ENCODE results near the gene GANAB.
"Not testable (repeated sequence)": the region's sequence is repeated elsewhere in the genome, so short reads cannot be mapped to it uniquely, and the experiment has no call there.

The GANAB gene

DNA sequence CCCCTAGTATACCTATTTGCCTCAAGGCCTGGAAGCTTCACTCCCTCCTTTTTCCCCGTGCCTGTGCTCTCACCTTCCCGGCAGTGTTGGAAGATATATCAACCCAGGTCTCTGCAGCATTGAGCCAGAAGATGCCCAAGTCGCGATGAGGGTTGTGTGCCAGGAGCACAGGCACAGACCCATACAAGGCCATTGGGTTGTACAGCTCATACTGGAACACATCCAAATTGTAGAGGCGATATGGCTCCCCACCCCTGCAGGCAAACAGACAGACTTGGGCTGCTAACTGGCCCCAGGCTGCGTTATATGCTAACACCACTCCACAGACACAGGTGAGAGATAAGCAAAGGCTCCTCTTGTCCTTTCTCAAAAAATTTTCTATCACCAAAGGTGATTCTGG, 13.9 kb downstream of the GANAB start:
- Histone ChIP-seq H3K27me3 (ENCODE audit: insufficient read depth, insufficient read length) (no peaks in the 10 kb centered on the region), H3K36me3 (ENCODE audit: insufficient read depth, insufficient read length, low read length) (peaks cover 94% of the 10 kb centered on the region), H3K4me1 (ENCODE audit: insufficient read depth, insufficient read length) (peaks cover 3% of the 10 kb centered on the region), H3K9me3 (ENCODE audit: insufficient read depth, low read length) (no peaks in the 10 kb centered on the region), H3K4me3 (ENCODE audit: insufficient read length, low read depth) (no peak overlapping the region), H3K9ac (ENCODE audit: insufficient read length, low read depth) (no peak overlapping the region)
- no peak for TF ChIP-seq SUZ12 (IDR thresholded peaks at IDR 0.05; ENCODE audit: extremely low read depth, insufficient read depth, insufficient read length)
- no peak for DNase-seq (ENCODE audit: low read depth, low spot score)

DNA sequence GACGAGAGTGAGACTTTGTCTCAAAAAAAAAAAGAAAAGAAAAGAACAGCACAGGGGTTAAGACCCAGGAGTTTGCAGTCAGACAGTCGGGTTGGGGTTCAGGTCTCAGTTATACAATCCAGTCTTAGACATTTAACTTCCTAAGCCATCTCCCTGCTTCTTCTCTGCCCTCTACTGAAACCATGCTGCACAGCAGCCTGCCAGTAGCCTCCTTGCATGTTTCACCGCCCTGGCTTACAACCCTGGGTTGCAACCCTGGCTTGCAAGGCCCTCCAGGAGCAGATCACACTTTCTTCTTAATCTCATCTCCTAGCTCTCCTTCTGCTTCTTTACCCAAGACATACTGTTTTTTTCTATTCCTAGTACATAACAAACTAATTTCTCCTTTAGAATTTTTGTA, 18.7 kb downstream of the GANAB start:
- TF ChIP-seq YY1 (IDR thresholded peaks at IDR 0.05; ENCODE audit: insufficient read depth, insufficient read length): no peak
- TF ChIP-seq SUZ12 (IDR thresholded peaks at IDR 0.05; ENCODE audit: extremely low read depth, insufficient read depth, insufficient read length): no peak
- TF ChIP-seq ZNF274 (IDR thresholded peaks at IDR 0.05; ENCODE audit: low read depth, low read length): no peak
- Histone ChIP-seq H3K4me3 (ENCODE audit: insufficient read length, low read depth) (no peak overlapping the region), H3K9me3 (ENCODE audit: insufficient read depth, low read length) (no peaks in the 10 kb centered on the region), H3K36me3 (ENCODE audit: insufficient read depth, insufficient read length, low read length) (peaks cover 87% of the 10 kb centered on the region), H3K27me3 (ENCODE audit: insufficient read depth, insufficient read length) (no peaks in the 10 kb centered on the region), H3K9ac (ENCODE audit: insufficient read length, low read depth) (no peak overlapping the region), H3K4me1 (ENCODE audit: insufficient read depth, insufficient read length) (no peaks in the 10 kb centered on the region)
- DNase-seq (ENCODE audit: low read depth, low spot score): no peak

DNA sequence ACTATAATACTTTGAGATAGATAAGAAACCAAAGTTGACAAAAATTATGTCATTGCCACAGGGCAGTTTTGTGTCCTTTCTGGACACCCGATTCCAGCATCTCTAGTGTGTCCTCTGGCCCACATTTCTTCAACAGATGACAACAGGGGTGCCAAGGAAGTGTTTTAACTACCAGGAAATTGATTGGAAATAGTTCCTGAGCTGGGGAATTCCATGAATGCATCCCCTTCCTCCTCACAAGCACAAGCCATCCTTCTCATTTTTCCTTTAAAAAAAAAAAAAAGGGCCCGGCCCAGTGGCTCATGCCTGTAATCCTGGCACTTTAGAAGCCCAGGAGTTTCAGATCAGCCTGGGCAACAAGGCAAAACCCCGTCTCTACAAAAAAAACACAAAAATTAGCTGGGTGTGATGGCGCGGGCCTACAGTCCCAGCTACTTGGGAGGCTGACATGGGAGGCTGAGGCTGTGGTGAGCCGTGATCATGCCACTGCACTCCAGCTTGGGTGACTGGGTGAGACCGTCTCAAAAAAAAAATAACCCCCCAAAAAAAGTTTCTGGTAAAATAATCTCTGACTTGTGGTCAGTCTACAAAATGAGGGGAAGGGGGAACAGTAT, 23.8 kb downstream of the GANAB start:
- Histone ChIP-seq H3K4me3 (ENCODE audit: insufficient read length, low read depth) (no peak overlapping the region), H3K27me3 (ENCODE audit: insufficient read depth, insufficient read length) (no peaks in the 10 kb centered on the region), H3K36me3 (ENCODE audit: insufficient read depth, insufficient read length, low read length) (peaks cover 46% of the 10 kb centered on the region), H3K4me1 (ENCODE audit: insufficient read depth, insufficient read length) (no peaks in the 10 kb centered on the region), H3K9me3 (ENCODE audit: insufficient read depth, low read length) (no peaks in the 10 kb centered on the region), H3K9ac (ENCODE audit: insufficient read length, low read depth) (no peak overlapping the region)
- DNase-seq (ENCODE audit: low read depth, low spot score): no peak
- no peak for TF ChIP-seq YY1 (IDR thresholded peaks at IDR 0.05; ENCODE audit: insufficient read depth, insufficient read length)
- TF ChIP-seq ZNF274 (IDR thresholded peaks at IDR 0.05; ENCODE audit: low read depth, low read length): no peak
- TF ChIP-seq SUZ12 (IDR thresholded peaks at IDR 0.05; ENCODE audit: extremely low read depth, insufficient read depth, insufficient read length): no peak

DNA sequence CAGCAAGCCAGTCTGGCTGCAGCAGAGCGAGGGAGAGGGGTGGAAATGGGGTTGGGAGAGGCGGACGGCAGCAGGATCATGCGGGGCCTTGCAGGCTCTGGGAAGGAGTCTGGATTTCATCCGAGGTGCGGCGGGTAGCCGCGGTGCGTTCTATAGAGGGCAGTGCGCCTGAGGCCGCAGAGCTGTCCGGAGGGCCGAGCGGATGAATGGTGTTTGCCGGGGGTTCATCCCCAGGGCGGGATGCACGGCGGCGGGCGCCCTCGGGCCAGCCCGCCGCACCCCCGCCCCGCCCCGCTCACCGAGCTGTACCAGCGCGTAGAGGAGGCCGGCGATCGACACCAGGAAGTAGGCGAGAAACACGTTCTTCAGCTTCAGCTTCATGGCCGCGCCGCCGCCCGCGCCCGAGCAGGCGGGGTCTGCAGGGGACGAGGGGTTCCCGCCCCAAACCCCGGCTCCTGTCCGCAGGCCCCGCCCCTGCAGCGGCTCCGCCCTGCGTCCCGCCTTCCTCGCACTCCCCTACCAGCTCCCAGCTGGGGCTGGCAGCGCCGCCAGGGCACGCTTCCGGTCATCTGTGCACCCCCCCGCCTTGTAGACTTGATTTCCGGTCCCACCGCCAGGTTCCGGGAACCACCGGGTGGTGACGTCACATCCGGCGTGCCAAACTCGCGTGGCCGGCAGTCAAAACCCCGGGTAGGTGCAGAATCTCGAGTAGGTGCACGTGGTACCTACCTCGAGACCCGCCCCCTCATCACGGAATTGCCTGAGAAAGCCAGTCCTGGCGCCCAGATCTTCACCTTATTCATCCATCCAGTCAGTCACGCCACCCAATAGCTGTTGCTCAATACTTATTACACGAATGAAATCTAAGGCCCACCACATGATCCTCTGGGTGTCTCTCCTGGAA, 24.6 kb downstream of the GANAB start, which contains the start of gene B3GAT3:
TSS of gene B3GAT3 (minus strand) at position 420 of the 904 bp plus-strand sequence. CDS start at position 381, 39 bp downstream.
- Histone ChIP-seq H3K9ac (ENCODE audit: insufficient read length, low read depth) (peak within 1 kb of the TSS; percentile 94), H3K36me3 (ENCODE audit: insufficient read depth, insufficient read length, low read length) (peaks cover 45% of the 10 kb centered on the region), H3K4me1 (ENCODE audit: insufficient read depth, insufficient read length) (no peaks in the 10 kb centered on the region), H3K9me3 (ENCODE audit: insufficient read depth, low read length) (no peaks in the 10 kb centered on the region), H3K27me3 (ENCODE audit: insufficient read depth, insufficient read length) (no peaks in the 10 kb centered on the region), H3K4me3 (ENCODE audit: insufficient read length, low read depth) (peak within 1 kb of the TSS; percentile 81)
- TF ChIP-seq SUZ12 (IDR thresholded peaks at IDR 0.05; ENCODE audit: extremely low read depth, insufficient read depth, insufficient read length): no peak
- TF ChIP-seq YY1 (IDR thresholded peaks at IDR 0.05; ENCODE audit: insufficient read depth, insufficient read length): no peak
- no peak for TF ChIP-seq ZNF274 (IDR thresholded peaks at IDR 0.05; ENCODE audit: low read depth, low read length)
- DNase-seq (ENCODE audit: low read depth, low spot score): peak; percentile 95

DNA sequence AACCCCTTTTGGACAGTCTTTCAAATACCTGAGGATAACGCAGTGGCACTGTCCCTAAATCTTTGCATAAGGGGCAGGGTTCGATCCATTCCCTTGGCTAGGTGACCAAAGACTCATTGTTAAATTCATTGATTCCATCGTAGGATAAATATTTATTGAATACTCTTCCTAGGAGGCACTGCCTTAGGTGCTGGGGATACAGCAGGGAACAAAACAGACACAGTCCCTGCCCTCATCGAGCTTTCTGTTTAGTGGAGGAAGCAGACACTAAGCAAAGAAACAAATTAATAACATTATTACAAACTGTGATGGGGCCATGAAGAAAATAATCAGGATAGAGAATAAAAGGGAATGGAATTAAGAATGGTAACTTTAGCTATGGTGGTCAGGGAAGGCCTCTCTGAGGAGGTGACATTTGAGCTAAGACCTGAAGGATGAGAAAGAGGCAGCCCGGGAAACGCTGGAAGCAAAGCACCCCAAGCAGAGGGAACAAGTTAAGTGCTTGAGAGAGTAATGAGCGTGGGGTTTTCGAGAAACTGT, 25.3 kb downstream of the GANAB start:
- TF ChIP-seq YY1 (IDR thresholded peaks at IDR 0.05; ENCODE audit: insufficient read depth, insufficient read length) (no peak), SUZ12 (IDR thresholded peaks at IDR 0.05; ENCODE audit: extremely low read depth, insufficient read depth, insufficient read length) (no peak), ZNF274 (IDR thresholded peaks at IDR 0.05; ENCODE audit: low read depth, low read length) (no peak)
- DNase-seq (ENCODE audit: low read depth, low spot score): no peak

DNA sequence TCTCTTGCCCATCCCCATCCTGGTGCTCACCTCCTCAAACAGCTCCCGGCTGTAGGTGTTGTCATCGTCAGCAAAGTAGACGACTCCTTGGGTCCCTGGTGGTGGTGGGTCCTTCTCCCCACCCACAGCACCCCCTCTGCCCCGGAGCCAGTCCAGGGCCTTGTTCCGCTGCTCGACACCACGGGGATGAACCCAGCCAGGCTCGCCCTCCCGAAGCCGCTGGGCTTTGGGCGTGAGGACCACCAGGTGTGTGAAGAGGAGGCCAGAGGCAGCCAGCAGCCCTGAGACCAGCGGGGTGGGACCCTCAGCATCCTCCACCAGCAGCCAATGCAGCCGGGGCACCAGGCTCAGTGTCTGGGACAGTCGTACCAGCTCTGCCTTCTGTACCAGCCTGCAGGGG, 29.5 kb downstream of the GANAB start:
- not testable (repeated sequence) for DNase-seq (ENCODE audit: low read depth, low spot score); H3K4me3 ChIP-seq (ENCODE audit: insufficient read length, low read depth); H3K27me3 ChIP-seq (ENCODE audit: insufficient read depth, insufficient read length); H3K9ac ChIP-seq (ENCODE audit: insufficient read length, low read depth); H3K9me3 ChIP-seq (ENCODE audit: insufficient read depth, low read length)
- Histone ChIP-seq H3K36me3 (ENCODE audit: insufficient read depth, insufficient read length, low read length) (peaks cover 36% of the 10 kb centered on the region), H3K4me1 (ENCODE audit: insufficient read depth, insufficient read length) (peaks cover 17% of the 10 kb centered on the region)

More for the DNA sequence above, 25.3 kb downstream of the GANAB start:
- no peaks in the 10 kb centered on the region for H3K4me1 ChIP-seq (ENCODE audit: insufficient read depth, insufficient read length)
- H3K36me3 ChIP-seq (ENCODE audit: insufficient read depth, insufficient read length, low read length): peaks cover 45% of the 10 kb centered on the region
- H3K4me3 ChIP-seq (ENCODE audit: insufficient read length, low read depth): peak overlapping the region; percentile 81
- no peaks in the 10 kb centered on the region for H3K27me3 ChIP-seq (ENCODE audit: insufficient read depth, insufficient read length)
- no peaks in the 10 kb centered on the region for H3K9me3 ChIP-seq (ENCODE audit: insufficient read depth, low read length)
- H3K9ac ChIP-seq (ENCODE audit: insufficient read length, low read depth): peak overlapping the region; percentile 94

DNA sequence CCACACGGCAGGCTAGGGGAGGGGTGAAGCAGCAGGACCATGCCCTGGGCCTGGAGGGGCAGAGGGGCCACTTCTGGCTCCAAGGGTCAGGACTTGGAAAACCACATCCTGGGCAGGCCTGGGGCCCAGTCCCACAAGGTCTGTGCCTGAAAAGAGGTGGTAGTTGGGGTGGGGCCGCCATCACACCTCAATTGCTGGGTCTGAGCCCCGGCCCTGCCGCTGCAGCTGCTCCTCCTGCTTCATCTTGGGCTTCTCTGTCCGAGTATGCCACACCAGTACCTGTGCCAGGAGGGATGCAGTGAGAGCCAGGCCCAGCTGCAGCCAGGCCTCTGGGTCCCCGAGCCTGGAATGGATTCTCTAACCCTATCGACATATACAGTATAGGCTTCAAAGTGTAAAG, 30.9 kb downstream of the GANAB start:
- no peaks in the 10 kb centered on the region for H3K27me3 ChIP-seq (ENCODE audit: insufficient read depth, insufficient read length)
- no peaks in the 10 kb centered on the region for H3K9me3 ChIP-seq (ENCODE audit: insufficient read depth, low read length)
- H3K4me1 ChIP-seq (ENCODE audit: insufficient read depth, insufficient read length): peaks cover 26% of the 10 kb centered on the region
- no peak overlapping the region for H3K4me3 ChIP-seq (ENCODE audit: insufficient read length, low read depth)
- DNase-seq (ENCODE audit: low read depth, low spot score): no peak
- no peak for TF ChIP-seq SUZ12 (IDR thresholded peaks at IDR 0.05; ENCODE audit: extremely low read depth, insufficient read depth, insufficient read length)
- no peak for TF ChIP-seq ZNF274 (IDR thresholded peaks at IDR 0.05; ENCODE audit: low read depth, low read length)
- TF ChIP-seq YY1 (IDR thresholded peaks at IDR 0.05; ENCODE audit: insufficient read depth, insufficient read length): no peak
- no peak overlapping the region for H3K9ac ChIP-seq (ENCODE audit: insufficient read length, low read depth)
- H3K36me3 ChIP-seq (ENCODE audit: insufficient read depth, insufficient read length, low read length): peaks cover 38% of the 10 kb centered on the region

All from NT2/D1 (cell line).